HUES64 (cell line): ENCODE results near the gene KIAA0825.

ENCODE experiments used
- H3K27ac ChIP-seq: 2 replicates; pipeline ENCODE4 v1.7.0; 2013; ENCODE audit warnings: low read depth, low read length, inconsistent platforms
- H3K27me3 ChIP-seq: 2 replicates; pipeline ENCODE4 v1.6.1; 2013; ENCODE audit warnings: mild to moderate bottlenecking, low read length; ENCODE audit not compliant: insufficient read depth
- H3K36me3 ChIP-seq: 2 replicates; pipeline ENCODE4 v1.6.1; 2013; ENCODE audit warnings: mild to moderate bottlenecking, low read length; ENCODE audit not compliant: insufficient read depth
- H3K4me1 ChIP-seq: 2 replicates; pipeline ENCODE4 v1.6.1; 2013; ENCODE audit warnings: mild to moderate bottlenecking, low read length, moderate library complexity; ENCODE audit not compliant: insufficient read depth
- H3K4me3 ChIP-seq: 2 replicates; pipeline ENCODE4 v1.5.1; 2013; ENCODE audit warnings: mild to moderate bottlenecking, low read length, moderate library complexity
- H3K9ac ChIP-seq: 2 replicates; pipeline ENCODE4 v1.6.1; 2013; ENCODE audit warnings: mild to moderate bottlenecking, low read depth, low read length
- H3K9me3 ChIP-seq: 2 replicates; pipeline ENCODE4 v1.6.1; 2013; ENCODE audit warnings: low read depth, low read length; ENCODE audit not compliant: insufficient read depth
- WGBS: fragments of 150-250, 120-280 bp; methylation state at CpG from one replicate; pipeline ENCODE4 v1.1.7; 2013; ENCODE audit warnings: missing lambda C conversion rate; 5-methylcytosine and 5-hydroxymethylcytosine counted together

Gene KIAA0825

DNA sequence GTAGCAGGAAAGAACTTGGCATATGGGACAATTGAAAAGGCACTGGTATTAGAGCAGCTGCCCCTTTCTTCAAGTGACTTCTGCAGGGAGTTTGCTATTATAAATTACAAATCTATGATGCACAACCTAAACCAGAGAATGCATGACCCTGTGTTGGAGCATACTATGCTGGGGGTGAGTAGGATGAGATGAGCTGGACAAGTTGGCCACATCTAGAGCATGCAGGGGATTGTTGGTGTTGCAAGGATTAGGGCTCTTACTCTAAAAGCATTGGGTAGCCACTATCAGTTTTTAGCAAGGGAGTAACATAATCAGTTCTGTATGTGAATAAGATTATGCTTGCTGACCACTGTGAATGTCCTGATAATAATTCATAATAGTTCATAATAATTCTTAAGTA, 186.7 kb downstream of the KIAA0825 start:
- no peak overlapping the region for H3K9ac ChIP-seq
- H3K9me3 ChIP-seq, result no peaks in the 10 kb centered on the region
- no peak overlapping the region for H3K27ac ChIP-seq
- no peaks in the 10 kb centered on the region for H3K27me3 ChIP-seq
- H3K4me3 ChIP-seq, result no peak overlapping the region
- no peaks in the 10 kb centered on the region for H3K36me3 ChIP-seq
- H3K4me1 ChIP-seq, result no peaks in the 10 kb centered on the region

DNA sequence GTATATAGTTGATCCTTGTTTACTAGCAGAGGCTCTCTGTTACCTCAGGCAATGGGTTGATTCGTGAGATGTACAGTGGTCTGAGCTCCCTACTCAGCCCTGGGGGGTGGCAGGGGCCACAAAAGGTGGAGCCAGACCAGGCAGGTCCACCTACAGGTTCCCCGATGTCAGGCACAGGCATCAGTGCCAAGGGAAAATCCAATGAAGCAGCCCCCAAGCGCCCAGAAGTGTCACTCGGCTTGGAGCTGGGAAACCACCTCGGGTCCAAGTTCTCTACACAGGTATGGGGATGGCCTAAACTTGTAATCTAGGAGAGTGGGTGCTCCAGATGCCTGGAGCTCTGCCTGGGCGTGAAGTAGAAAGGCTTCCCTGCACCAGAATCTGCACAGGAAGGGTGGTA, 188.8 kb downstream of the KIAA0825 start:
- 93% methylated on average over 6 of the region's 6 CpGs for WGBS
- Histone ChIP-seq H3K9ac (no peak overlapping the region), H3K4me3 (no peak overlapping the region), H3K27ac (no peak overlapping the region), H3K27me3 (no peaks in the 10 kb centered on the region), H3K4me1 (peaks cover 5% of the 10 kb centered on the region; the same call in 1 of the 2 replicates), H3K36me3 (no peaks in the 10 kb centered on the region), H3K9me3 (no peaks in the 10 kb centered on the region)

DNA sequence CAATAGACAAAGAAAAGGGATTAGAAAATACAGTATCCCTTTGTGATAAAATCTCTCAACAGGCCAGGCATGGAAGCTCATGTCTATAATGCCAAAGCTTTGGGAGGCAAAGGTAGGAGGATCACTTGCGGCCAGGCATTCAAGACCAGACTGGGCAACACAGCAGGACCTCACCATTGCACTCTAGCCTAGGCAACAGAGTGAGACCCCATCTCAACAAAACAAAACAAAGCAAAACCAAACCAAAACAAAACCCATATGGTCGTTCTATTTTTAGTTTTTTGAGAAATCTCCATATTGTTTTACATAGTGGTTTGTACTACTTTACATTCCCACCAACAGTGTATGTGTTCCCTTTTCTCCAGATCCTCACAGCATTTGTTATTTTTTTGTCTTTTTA, 193.0 kb downstream of the KIAA0825 start:
- peaks cover 18% of the 10 kb centered on the region for H3K4me1 ChIP-seq
- H3K27ac ChIP-seq, result no peak overlapping the region
- H3K9me3 ChIP-seq, result no peaks in the 10 kb centered on the region
- H3K27me3 ChIP-seq, result no peaks in the 10 kb centered on the region
- no peak overlapping the region for H3K9ac ChIP-seq
- WGBS, result 89% methylated on average over 1 of the region's 2 CpGs
- H3K4me3 ChIP-seq, result no peak overlapping the region
- H3K36me3 ChIP-seq, result no peaks in the 10 kb centered on the region

DNA sequence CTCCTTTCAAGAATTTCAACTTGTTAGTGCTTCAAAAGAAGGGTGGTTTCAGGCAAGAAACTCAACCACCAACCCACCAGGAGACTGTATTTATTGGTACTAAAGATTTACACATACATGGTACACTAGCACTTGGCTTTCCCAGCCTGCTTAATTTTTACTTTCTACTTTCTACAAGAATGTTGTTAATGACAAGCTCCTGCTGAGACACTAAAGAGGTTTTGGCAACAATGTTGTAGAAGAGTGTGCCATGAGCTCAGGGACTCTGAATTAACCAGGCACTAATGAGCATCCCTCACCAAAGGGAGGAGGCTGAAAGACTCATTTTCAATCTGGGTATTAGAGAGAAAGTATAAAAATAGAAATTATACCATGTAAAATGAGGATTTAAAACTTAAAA, 195.0 kb downstream of the KIAA0825 start:
- no peak overlapping the region for H3K4me3 ChIP-seq
- no peak overlapping the region for H3K27ac ChIP-seq
- H3K4me1 ChIP-seq, result peaks cover 18% of the 10 kb centered on the region
- no peak overlapping the region for H3K9ac ChIP-seq
- H3K36me3 ChIP-seq, result no peaks in the 10 kb centered on the region
- H3K27me3 ChIP-seq, result no peaks in the 10 kb centered on the region
- no peaks in the 10 kb centered on the region for H3K9me3 ChIP-seq

DNA sequence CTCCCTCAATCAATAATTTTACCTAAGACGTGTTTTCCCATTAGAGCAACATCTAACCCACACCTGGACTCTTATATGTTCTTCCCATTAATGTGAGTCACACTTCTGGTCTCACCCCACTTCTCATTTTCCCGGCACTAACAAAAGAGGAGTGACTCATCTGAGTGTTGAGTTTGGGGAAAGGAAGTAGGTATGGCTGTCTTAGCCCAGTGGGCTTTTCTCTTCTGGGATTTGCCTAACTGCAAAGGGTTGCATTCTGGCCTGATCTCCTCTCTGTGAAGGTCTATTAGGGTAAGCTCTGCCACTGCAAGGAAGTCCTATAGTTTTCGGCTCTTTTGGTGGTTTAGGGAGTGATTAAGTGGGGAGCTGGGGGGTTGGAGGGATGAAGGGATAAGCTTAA, 195.6 kb downstream of the KIAA0825 start:
- no peaks in the 10 kb centered on the region for H3K27me3 ChIP-seq
- no peak overlapping the region for H3K4me3 ChIP-seq
- H3K4me1 ChIP-seq, result peaks cover 18% of the 10 kb centered on the region
- no peaks in the 10 kb centered on the region for H3K9me3 ChIP-seq
- no peak overlapping the region; the same call in 1 of the 2 replicates for H3K27ac ChIP-seq
- no peaks in the 10 kb centered on the region for H3K36me3 ChIP-seq
- WGBS, result 86% methylated on average over 2 of the region's 3 CpGs
- no peak overlapping the region for H3K9ac ChIP-seq

DNA sequence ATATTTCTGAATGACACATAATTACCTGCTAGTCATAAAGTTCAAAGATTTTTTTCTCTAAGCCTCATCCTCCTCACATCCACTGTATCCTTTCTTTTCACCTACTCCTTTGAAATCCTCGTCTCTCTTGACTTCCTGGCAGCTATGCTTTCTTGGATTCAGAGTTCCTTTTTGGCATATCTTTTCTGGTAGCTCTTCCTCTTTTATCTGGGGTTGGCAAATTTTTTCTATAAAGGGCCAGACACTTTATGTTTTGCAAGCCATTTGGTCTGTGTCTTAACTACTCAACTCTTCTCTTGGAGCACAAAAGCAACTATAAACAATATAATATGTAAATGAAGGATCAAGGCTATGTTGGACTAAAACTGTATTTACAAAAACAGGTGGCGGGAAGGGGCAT, 197.5 kb downstream of the KIAA0825 start:
- Histone ChIP-seq H3K27ac (no peak overlapping the region), H3K4me3 (no peak overlapping the region), H3K27me3 (no peaks in the 10 kb centered on the region), H3K36me3 (no peaks in the 10 kb centered on the region), H3K4me1 (peaks cover 18% of the 10 kb centered on the region), H3K9ac (no peak overlapping the region), H3K9me3 (no peaks in the 10 kb centered on the region)
- WGBS, result 91% methylated on average over 2 of the region's 2 CpGs

DNA sequence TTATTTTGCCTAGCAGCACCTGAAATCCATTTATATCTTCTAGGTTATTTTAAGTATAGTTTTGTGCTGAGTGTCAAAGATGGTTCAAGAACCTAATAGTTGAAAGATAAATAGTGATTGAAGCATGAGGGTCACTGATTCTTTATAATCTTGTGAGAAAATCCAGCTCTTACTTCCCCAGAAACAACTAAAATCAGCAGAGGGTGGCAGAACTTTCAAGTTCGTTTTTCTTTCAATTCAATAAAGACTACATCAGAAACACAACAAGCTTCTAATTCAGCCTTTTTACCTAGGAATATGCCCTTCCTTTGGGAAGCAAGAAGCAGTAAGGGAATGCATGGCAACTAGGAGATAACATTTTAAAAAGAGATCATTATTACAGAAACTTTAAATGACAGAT, 202.6 kb downstream of the KIAA0825 start:
- Histone ChIP-seq H3K36me3 (no peaks in the 10 kb centered on the region), H3K27me3 (no peaks in the 10 kb centered on the region), H3K27ac (no peak overlapping the region), H3K9me3 (no peaks in the 10 kb centered on the region), H3K4me1 (peaks cover 5% of the 10 kb centered on the region; the same call in 1 of the 2 replicates), H3K9ac (no peak overlapping the region), H3K4me3 (no peak overlapping the region)
- WGBS, result 92% methylated on average over 1 of the region's 1 CpG

DNA sequence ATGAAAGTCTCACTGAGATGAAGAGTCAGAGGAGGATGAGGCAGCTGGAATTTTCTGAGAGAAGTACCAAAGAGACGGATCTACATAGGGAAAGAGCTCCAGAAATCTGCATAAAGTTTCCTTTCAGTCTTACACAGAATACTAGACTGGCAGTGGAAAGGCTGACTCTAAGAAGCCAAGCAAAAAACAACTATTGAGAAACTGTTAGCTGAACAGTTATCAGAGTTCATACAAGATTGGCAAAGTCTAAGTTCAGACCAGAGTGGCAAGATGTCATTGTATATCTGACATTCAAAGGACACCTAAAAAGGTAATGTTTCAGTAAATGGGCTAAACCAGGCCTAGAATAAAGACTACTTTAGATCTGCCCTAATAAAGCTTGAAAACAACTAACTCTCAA, 209.0 kb downstream of the KIAA0825 start:
- Histone ChIP-seq H3K9me3 (no peaks in the 10 kb centered on the region), H3K27ac (no peak overlapping the region), H3K27me3 (no peaks in the 10 kb centered on the region), H3K9ac (no peak overlapping the region), H3K4me3 (no peak overlapping the region), H3K36me3 (no peaks in the 10 kb centered on the region), H3K4me1 (peaks cover 13% of the 10 kb centered on the region)
- 67% methylated on average over 1 of the region's 1 CpG for WGBS

DNA sequence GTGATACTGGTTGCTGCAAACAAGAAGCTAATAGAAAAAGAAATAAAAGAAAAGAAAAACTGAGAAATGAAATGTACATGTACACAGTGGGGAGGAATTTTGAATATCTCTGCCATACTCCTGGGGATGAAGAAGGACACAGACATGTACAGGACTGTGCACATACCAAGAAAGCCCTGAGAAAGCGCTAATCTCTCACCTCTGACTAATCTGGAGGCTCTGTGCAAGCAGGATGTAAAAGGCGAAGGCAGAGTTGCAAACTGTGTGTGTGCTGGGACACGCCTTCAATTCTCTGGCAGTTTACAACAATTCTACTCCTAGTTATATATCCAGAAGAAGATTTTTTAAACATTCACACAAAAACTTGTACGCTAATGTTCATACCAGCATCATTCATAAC, 211.4 kb downstream of the KIAA0825 start:
- Histone ChIP-seq H3K9me3 (no peaks in the 10 kb centered on the region), H3K4me3 (no peak overlapping the region), H3K36me3 (no peaks in the 10 kb centered on the region), H3K4me1 (peaks cover 23% of the 10 kb centered on the region), H3K27ac (no peak overlapping the region), H3K9ac (no peak overlapping the region), H3K27me3 (no peaks in the 10 kb centered on the region)
- WGBS, result 87% methylated on average over 4 of the region's 4 CpGs

DNA sequence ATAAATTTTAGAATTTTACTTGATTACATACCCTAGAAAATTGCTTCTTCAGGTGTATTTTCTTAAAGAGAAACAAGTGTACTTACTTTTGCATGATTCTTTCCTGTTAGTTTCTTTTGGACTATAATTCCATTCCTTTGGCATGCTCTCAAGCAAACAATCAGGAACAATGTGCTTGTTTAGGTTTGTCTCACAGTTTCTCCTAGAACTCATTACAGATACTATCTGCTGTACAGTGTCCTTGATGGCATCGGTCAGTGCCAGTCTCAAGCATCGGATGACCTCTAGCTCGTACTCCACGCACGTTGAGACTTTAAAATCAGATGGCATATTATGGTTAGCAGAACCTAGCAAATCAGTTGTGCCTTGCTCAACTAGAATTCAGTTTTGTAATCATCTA, 214.9 kb downstream of the KIAA0825 start:
- Histone ChIP-seq H3K9me3 (no peaks in the 10 kb centered on the region), H3K27me3 (no peaks in the 10 kb centered on the region), H3K9ac (no peak overlapping the region), H3K4me3 (no peak overlapping the region), H3K36me3 (no peaks in the 10 kb centered on the region), H3K4me1 (peaks cover 26% of the 10 kb centered on the region), H3K27ac (no peak overlapping the region)
- WGBS, result 96% methylated on average over 5 of the region's 5 CpGs

DNA sequence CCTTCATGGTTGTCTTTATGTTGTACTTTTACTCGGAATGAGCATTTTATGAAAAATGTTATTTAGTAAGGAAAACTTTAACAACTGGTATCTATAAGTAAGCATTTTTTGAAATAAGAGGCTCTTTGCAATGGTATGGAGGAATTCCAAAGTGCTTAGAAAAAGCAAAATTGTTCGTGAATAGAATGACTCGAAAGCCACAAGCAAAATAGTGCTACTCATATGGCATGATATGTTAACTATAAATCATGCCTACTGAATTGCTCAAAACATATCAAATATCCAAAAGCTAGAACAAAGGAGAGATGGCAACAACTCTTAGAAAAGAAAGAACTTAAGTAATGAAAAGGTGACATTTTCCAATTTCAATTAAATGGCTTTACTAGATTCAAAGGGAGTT, 216.3 kb downstream of the KIAA0825 start:
- no peak overlapping the region for H3K9ac ChIP-seq
- no peak overlapping the region for H3K4me3 ChIP-seq
- peaks cover 26% of the 10 kb centered on the region for H3K4me1 ChIP-seq
- WGBS, result 93% methylated on average over 3 of the region's 3 CpGs
- H3K27ac ChIP-seq, result no peak overlapping the region
- H3K9me3 ChIP-seq, result no peaks in the 10 kb centered on the region
- H3K36me3 ChIP-seq, result no peaks in the 10 kb centered on the region
- H3K27me3 ChIP-seq, result no peaks in the 10 kb centered on the region

DNA sequence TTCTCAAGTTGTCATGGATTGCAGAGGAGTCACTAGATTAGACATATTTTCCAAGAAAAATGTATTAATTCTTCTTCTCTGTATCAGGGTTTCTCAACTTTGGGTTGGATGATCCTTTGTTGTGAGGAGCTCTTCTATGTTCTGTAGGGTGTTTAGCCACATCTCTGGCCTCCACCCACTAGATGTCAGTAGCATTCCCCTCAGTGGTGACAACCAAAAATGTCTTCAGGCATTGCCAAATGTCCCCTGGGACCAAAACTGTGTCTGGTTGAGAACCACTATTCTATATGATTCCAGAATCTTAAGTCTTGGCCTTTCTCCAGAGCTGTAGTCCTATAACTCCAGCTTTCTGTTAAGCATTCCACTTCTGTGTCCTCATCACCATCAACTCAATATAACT, 220.9 kb downstream of the KIAA0825 start:
- H3K27ac ChIP-seq, result no peak overlapping the region
- H3K4me3 ChIP-seq, result no peak overlapping the region
- H3K27me3 ChIP-seq, result no peaks in the 10 kb centered on the region
- no peaks in the 10 kb centered on the region for H3K9me3 ChIP-seq
- peaks cover 9% of the 10 kb centered on the region; the same call in 1 of the 2 replicates for H3K4me1 ChIP-seq
- H3K36me3 ChIP-seq, result no peaks in the 10 kb centered on the region
- no peak overlapping the region for H3K9ac ChIP-seq
